ENCODE data around the gene TRABD2B.

DNA sequence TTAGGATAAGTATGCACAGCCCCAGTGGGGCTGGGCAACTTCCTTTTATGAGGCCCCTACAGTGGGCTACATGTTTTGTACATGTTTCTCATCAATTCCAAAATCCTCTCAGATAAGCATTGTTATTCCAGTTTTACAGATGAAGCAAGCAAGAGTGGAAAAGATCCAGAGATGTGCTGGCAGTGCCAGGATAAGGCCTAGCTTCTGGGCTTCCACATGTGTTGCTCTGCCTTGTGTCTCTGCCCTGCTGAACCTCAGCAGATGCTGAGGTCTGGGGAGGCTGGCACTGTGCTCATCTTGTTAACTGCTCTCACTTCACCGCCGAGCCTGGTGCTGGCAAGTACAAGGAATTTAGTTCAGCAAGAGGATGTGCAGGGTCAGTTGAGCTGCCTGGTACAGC, 202.1 kb downstream of the TRABD2B start:
- TF ChIP-seq RXRA (IDR thresholded peaks at IDR 0.05; ENCODE audit: borderline replicate concordance, low read depth) (no peak), RAD21 (IDR thresholded peaks at IDR 0.05; ENCODE audit: low read length) (no peak), TAF1 (IDR thresholded peaks at IDR 0.05; ENCODE audit: borderline replicate concordance, low read depth, low read length) (no peak), ELF1 (IDR thresholded peaks at IDR 0.05) (no peak), EZH2phosphoT487 (IDR thresholded peaks at IDR 0.05; ENCODE audit: borderline replicate concordance, low read depth) (no peak), RFX5 (IDR thresholded peaks at IDR 0.05; ENCODE audit: low read length) (no peak), ZBTB33 (IDR thresholded peaks at IDR 0.05; ENCODE audit: borderline replicate concordance, low read depth) (no peak), CHD2 (IDR thresholded peaks at IDR 0.05; ENCODE audit: low read length, partially characterized antibody) (no peak), YY1 (IDR thresholded peaks at IDR 0.05; ENCODE audit: low read depth) (no peak)
- TF ChIP-seq, protein P1, sequence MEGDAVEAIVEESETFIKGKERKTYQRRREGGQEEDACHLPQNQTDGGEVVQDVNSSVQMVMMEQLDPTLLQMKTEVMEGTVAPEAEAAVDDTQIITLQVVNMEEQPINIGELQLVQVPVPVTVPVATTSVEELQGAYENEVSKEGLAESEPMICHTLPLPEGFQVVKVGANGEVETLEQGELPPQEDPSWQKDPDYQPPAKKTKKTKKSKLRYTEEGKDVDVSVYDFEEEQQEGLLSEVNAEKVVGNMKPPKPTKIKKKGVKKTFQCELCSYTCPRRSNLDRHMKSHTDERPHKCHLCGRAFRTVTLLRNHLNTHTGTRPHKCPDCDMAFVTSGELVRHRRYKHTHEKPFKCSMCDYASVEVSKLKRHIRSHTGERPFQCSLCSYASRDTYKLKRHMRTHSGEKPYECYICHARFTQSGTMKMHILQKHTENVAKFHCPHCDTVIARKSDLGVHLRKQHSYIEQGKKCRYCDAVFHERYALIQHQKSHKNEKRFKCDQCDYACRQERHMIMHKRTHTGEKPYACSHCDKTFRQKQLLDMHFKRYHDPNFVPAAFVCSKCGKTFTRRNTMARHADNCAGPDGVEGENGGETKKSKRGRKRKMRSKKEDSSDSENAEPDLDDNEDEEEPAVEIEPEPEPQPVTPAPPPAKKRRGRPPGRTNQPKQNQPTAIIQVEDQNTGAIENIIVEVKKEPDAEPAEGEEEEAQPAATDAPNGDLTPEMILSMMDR (IDR thresholded peaks at IDR 0.05), result no peak
- TF ChIP-seq, protein P2, sequence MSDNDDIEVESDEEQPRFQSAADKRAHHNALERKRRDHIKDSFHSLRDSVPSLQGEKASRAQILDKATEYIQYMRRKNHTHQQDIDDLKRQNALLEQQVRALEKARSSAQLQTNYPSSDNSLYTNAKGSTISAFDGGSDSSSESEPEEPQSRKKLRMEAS (IDR thresholded peaks at IDR 0.05; ENCODE audit: low read depth), result no peak
- TF ChIP-seq, protein P3, sequence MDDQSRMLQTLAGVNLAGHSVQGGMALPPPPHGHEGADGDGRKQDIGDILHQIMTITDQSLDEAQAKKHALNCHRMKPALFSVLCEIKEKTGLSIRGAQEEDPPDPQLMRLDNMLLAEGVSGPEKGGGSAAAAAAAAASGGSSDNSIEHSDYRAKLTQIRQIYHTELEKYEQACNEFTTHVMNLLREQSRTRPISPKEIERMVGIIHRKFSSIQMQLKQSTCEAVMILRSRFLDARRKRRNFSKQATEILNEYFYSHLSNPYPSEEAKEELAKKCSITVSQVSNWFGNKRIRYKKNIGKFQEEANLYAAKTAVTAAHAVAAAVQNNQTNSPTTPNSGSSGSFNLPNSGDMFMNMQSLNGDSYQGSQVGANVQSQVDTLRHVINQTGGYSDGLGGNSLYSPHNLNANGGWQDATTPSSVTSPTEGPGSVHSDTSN (IDR thresholded peaks at IDR 0.05), result no peak

Measured in SK-N-SH (cell line).